Stimulated activated CD4-positive, alpha-beta T cell treated with anti-CD3 and anti-CD28 coated beads, Interleukin-1b, Interleukin-23, amount 100 ng/mL, for 48 hours (primary cell): ENCODE data around the gene RPS6KA2.

Experiments
- DNase-seq: peaks from one replicate; pipeline ENCODE4 v3.0.0-alpha.2; 2020

Gene RPS6KA2

DNA sequence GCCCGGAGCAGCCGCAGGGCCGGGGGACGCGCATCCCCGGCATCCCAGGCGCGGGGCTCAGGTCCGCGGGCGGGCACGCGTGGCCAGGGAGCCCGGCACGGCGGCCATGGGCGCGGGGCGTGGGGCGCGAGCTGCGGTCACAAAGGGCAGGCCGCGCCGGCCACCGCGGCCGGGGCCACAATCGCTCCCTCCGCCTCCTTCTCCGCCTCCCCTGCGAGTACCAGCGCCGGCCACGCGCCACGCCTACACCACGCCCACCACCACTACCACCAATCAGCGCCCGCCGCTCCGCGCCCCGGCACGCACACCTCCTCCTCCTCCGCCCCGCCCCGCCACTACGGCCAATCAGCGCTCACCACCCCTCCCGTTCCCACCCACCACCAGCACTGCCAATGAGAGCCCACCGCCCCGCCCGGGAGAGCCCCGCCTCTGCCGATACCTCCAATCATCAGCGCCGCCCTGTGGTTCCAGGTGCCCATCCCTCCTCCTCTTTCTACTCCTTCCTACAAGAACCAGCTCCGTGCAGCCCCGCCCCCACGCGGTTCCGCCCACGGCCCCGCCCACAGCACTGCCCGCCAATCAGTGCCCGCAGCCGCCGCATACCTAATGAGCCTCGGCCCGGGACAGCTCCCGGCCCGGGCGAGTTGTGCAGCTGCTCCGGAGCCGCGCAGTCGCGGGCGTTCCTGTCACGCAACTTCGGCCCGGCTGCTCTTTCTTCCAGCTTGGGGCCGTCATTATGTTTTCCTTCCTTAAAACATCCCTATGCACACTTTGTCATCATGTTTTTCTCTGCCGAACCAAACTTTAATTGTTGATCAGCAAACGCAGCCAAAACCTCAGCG, at the start of gene RPS6KA2:
Gene RPS6KA2, minus strand, starts transcription at position 219 of the 842 bp plus-strand sequence. CDS start 232 bp downstream, outside the sequence.
- DNase-seq: peak; percentile 100

DNA sequence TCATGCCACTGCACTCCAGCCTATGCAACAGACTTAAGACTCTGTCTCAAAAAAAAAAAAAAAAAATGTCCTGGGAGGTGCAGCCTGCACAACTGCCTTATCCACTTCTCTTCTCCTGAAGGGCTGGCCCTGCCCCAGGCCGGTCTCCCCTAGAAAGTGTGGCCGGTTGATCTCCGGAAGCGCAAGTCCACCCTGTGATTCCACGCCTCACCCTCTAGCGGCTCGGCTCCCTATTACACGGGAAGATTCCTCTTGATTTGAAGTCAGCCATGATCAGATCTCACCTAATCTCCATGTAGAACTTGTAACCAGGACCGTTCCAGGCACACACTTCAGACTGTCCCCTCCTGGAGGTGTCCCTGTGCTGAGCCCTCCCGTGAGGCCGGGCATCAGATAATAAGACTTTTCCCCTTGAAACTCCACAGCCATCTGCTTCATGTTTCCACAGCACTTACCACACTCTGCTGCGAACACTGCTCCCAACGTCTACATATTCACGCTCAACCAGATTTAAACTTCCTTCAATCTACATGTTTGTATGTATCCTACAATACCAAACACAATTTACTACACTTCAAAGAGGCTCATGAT, 49.3 kb upstream of the RPS6KA2 start:
- DNase-seq: no peak

DNA sequence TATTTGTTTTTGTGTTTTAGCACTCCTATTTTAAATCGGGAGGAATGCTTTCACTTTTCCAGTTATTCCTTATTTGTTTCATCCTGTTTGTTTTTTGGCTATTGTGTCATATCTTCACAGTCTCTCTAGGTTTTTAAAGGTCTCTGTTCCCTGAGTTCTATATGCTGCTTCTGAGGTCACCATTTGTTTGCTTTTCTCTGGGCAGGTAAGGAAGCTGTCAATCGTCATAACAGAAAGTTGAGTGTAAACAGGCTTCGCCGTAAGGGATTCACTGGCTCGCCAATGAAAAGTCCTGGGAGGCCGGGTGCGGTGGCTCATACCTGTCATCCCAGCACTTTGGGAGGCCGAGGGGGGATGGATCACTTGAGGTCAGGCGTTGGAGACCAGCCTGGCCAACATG, 48.7 kb upstream of the RPS6KA2 start:
- no peak for DNase-seq

DNA sequence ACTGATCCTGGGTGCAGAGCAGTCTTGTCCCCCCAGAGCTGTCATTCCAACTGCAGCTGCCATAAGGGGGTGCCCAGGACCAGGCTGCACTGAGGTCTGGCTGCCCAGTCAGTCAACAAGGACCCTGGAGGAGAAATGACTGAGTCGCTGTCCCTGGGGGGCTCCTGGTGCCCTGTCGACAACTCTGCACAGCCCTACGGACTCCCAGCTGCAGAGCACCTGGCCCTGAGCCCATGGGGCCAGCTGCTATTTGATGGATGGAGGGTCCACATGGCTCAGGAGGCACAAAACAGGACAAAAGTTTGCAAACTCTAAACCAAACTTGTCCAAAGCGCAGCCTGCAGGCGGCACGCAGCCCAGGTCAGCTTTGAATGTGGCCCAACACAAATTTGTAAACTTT, 46.3 kb upstream of the RPS6KA2 start:
- no peak for DNase-seq

DNA sequence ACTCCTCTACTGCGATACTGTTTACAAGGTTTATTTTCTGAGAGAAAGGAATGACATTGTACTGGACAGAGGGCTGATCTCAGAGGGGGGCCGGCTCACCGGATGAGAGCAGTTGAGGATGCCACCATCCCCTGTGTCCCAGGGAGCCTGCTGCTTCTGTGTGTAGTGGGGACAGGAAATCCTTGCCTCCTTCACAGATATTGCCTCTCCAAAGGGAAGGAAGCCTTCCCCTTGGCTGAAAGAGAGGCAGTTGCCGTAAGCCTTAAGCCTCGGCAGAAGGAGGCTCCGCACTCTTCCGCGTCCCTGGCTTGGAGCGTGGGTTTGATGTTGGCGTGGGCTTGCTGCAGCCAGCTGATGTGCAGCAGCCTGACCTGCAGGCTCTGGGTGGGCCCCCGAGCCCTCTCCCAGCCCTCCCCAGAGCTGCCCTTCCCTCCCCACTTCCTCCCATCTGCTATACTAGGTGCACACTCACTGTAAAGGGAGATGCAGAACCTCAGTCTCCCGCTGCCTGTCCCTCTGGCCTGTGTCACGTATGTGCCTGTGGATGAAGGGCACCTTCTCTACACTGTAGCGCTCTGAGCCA, 45.7 kb upstream of the RPS6KA2 start:
- no peak for DNase-seq

DNA sequence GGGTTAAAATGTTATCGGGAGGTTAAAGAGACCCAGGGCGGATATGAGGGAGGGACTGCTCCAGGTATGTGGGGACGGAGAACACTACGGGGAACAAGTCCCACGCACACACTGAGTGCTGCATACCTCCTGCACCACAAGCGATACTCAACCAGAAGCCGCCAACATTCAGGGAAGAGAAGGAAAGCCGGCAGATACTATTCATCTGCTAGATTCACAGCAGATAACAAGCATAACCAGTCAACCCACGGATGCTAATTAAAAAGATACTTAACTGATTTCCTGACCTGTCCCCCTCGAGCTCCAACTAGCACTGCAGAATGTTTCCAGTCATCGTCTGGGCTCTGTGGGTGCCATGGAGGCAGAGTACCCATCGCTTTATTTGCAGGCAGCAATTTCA, 45.1 kb upstream of the RPS6KA2 start:
- no peak for DNase-seq

DNA sequence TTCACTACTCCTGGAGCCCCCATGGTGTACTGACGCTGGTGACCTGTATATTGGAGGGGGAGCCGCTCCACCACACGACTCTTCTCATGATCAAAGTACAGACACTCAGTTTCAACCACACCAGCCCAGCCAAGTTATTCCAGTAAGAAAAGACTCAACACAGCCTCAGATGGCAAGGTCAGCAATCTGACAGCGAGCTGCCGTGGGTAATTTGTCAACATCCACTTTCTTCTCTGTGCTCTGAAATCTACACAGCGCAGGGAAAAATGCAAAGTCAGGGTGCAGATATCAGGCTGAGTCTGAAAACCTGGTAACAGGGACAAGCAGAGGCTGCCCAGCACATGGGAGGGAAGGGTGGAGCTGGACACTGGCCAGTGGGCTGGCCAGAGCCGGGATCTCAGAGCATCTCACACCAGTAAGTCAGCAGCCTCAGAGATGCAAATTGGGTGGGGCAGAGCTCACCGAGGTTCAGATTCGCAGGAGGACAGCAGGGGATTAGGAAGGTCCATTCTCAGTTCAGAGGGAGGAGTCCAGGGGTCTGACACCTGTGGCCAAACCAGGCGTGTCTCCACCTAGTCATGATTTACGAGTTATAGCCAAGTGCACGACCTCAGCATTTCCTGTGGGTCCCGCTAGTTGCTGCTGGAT, 44.5 kb upstream of the RPS6KA2 start:
- no peak for DNase-seq

DNA sequence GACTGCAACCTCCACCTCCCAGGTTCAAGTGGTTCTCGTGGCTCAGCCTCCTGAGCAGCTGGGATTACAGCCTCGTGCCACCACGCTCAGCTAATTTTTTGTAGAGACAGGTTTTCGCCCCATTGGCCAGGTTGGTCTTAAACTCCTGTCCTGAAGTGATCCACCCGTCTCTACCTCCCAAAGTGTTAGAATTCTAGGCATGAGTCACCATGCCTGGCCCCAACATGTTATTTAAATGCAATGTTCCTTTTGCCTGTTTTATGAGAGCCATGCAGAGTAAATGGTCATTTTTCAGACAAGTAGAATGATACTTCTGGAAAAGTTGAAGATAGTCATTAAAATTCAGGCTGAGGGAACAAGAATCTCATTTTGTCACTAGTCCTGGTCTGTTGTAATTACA, 43.8 kb upstream of the RPS6KA2 start:
- no peak for DNase-seq

DNA sequence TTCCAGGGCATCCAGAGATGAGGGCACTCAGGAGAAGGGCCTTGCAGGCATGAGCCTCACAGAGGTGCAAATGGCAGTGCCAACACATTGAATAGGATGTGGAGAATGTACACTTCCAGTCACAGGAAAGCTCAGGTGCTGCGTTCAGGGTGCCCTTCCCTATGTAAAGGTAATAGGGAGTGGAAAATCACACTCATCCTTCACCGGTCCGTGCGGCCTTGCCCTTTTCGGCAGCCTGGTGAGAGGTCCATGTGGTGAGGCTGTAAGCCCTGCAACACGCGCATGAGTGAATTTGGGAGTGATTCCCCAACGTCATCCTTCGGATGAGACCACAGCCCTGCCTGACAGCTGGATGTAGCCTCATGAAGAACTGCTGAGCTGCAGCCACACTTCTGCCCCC, 43.0 kb upstream of the RPS6KA2 start:
- no peak for DNase-seq

DNA sequence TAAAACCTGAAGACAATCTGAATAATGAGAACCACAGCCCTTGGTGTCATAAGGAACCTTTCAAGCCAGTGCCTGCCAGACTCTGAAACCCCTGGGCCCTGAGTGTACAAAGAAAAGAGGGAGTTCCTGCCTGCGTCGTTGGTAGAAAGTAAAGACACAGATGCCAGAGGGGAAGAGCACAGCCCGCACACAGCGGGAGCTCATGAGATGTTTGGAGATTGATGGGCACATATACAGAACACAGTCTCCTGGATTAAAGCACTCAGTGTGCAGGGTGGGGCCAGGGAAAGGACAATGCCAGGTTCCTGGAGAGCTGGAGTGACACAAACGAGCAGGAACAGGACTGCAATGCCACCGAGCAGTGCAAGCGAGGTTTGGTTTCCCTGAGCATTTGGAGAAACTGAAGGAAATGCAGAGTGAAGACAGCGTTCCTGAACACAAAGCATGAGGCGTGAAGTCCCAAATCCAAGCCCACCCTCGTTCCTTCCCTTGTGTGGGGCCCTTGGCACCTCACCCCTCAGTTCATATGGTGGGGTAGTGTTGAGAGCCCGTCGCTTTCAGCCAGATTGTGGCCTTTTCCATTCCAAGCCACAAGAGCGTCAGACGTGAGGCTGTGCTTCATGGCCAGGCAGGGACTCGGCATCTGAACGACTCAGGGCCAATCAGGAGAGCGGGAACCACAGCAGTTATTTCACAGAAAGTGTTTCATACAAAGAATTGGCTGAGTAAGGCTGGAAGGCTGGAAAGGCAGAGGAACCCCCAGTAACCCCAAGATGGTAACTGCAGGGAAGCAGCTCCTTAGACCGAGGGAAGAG, 41.0 kb upstream of the RPS6KA2 start:
- no peak for DNase-seq

DNA sequence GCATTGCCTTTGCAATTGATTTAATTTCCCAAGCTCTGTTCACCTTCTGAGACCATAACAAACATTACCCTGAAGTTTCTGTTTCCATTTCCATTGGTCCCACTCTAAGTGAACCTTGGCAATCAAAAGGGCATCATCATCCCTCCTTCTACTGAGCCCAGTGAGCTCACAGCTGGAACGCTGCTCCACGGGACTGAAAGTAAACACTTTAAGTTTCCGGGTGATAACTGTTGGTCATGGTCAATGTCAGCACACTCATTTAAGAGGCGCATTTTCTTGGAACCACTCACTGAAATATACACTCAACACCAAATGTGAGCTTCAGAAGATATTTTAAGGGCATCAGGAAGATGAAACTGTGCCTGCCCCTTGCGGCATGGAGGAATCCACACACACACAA, 37.1 kb upstream of the RPS6KA2 start:
- DNase-seq: no peak

DNA sequence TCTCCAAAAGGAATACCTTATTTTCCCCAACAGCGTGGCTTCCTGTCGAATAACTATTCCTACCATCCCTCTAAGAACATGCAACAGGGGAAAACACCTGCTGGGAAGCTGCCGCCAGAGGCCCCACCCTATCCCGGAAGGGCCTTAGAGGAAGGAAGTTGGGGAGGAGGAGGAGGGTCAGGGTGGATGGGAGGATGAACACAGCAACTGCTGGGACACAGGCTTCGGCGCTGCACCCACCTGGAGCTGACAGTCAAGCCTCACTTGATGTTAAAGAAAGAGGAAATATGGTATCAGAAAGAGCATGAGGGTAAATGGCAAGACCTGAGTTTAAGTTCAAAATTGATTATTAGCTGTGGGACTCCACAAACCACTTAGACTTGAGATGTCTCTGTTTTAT, 36.5 kb upstream of the RPS6KA2 start:
- no peak for DNase-seq

DNA sequence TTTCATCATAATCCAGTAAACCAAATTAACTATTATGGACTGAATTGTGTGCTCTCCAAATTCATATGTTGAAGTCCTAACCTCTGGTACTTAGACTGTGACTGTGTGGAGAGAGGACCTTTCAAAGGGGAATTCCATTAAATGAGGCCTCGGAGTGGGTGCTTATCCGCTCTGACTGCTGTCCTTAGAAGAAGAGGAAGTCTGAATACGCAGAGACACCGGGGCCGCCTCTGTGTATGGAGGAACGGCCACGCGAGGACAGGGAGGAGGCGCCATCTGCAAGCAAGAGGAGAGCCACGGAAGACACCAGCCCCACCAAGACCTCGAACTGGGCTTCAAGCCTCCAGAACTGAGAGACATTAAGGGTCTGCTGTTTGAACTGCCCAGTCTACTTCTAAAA, 35.6 kb upstream of the RPS6KA2 start:
- DNase-seq: no peak

DNA sequence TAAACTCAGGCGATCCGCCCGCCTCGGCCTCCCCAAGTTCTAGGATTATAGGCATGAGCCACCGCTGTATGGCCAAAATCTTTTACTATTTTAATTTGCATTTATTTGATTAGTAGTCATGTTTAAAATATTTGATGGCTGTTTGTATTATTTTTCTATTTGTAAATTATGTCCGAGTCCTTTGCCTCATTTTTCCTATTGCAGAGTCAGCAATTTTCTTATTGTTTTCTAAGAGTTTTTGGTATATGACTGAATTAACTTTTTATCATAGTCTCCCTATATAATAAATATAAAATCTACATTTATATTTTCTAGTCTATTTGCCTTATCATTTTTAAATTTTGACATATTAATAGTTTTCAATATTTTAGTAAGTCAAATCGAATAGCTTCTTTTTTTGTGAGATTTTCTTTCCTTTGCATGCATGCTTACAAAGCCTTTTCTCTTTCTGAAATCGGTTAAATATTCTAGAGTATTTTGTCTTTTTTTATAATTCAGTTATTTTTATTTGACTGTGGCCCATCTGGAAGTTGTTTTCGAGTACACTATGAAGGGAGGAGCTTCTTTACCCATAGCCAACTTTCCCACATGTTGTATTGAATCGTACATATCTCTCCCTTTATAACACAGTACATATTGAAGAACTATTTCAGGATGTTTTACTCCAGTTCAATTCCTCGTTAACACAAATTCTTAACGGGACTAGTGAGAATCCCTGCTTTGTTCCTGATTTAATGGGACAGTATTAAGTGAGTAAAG, 34.5 kb upstream of the RPS6KA2 start:
- DNase-seq: no peak

DNA sequence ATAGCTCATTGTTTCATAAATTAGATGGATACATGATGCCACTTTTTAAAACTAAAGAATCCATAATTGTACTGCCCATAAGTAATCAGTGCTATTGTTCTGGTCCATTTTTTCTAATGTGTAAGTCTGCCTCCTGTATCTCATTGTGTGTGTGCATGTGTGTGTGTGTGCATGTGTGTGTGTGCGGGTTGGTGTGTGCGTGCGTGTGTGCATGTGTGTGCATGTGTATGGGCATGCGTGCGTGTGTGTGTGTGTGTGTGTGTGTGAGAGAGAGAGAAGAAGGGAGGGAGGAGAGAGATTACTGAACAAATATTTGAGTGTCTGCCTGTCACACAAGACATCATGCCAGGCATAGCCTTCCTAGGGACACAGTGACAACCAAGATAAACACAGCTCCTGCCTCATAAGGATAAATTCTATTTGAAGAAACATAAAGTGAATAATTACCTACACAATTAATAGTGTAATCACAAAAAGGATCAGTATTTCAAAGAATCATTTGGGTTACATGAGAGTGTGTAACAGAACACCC, 33.2 kb upstream of the RPS6KA2 start:
- DNase-seq: no peak

DNA sequence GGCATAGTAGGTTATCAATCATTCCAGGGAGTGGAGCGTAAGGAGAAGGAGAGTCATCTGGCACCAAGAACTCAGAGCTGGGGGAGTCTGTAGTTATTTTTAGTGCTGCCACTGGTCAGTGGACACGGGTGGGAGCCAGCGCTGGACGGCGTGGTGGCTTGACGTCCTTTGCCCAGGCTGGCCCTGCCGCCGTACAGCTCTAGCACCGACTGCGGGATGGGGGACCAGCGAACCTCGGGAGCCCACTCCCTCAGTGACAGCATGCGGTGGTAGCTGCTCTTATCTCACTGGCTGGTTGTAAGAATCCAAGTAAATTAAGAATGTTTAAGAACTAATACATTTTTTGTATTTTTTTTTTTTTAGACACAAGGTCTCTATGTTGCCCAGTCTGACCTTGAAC, 32.5 kb upstream of the RPS6KA2 start:
- DNase-seq: no peak

DNA sequence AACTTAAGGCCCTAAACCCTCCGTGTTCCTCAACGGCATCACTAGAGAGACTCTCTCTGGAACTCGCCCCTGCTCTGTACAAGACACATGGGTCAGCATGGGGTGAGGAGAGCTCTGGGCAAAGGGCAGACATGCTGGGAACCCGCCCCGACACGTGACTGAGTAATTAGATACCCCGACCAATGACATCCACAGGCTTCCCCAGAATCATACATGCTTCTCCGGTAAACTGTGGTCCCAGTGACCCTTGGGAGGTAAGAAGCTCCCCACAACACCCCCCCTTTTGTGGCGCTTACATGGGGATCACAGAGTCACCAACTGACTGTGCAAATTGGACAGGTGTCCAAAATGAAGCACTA, 31.7 kb upstream of the RPS6KA2 start:
- no peak for DNase-seq

DNA sequence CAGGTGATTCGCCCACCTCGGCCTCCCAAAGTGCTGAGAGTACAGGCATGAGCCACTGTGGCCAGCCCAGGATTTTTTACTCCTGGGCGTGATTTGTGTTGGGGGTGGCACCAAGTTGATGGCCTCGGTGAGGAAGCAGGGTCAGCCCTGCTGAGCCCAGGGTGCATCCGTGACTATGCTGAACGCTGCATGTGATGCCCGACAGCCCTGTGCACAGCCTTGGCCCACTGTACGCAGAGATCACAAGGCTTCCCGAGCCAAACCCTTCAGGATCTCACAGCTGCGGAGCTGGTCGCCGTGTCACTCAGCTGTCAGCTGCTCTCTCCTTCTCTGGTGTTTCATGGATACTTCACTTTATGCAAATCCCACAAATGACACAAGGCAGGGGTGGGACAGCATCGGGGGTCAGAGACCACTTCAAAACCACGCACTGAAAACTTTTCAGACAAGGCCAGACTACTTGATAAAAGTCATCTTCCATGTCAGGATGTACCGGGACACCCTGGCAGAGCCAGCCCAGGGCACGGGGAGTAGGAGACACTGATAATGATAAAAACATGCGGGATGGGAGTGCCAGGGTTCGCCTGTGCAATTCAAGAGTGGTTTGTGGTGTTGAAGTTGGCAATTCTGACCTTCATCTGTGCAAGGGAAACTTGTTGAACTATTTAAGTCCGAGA, 31.2 kb upstream of the RPS6KA2 start:
- no peak for DNase-seq

DNA sequence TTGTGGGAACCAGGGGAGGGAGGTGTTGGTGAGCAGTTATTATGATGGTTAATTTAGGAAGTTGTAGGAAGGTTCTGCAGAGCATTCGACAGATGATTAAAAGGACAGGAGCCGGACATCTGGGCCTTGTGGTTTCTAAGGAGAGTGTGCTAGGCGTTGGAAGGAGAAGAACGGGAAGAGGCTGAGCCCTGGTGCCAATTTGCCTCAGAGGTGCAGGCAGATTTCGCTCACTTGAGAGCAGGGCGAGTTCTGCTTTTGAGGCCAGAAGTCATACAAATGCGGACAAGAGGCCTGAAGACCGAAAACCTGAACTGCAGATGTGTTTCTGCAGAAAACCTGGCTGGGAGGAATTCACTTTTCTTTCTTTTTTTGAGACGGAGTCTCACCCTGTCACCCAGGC, 30.5 kb upstream of the RPS6KA2 start:
- DNase-seq: no peak

DNA sequence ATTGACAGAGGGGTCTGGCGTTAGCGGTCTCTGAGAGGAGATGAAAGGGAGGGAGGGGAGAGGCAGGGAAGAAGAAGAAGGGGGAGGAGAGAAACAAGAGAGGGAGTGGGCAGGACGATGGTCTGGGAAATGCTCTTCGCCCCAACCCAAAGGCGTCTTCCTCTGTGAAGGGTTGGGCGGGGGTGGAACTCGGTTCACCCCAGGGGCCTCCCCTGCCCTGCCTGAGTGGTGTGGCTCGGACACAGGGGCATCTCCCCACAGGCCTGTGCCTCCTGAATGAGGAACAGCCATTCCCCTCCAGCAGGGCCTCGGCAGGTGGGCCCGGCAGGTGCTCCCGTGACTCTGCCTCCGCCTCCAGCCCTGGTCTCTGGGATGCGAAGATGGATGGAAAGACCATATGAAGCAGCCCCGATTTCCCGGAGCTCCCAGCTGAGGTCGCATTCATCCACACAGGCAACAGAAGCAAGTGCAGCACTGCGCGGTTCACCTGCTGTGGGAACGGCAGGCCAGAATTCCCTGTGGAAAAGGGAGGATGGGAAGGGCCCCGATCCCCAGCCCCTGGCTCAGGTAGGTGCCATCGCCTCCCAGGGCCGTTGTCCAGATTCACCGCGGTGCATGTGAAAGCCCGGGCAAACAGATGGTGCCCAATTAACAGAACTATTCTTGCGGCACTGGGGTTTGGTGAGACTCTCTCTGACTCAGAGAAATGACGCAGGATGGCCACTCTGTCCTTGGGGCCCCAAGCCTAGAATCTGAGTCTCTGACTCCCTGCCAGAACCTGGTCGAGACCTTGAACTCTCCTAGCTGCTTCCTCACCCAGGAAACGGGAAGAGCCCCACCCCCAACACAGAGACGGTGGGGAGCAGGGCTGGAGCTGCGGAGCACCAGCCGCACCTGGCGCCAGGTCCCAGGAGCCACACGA, 29.4 kb upstream of the RPS6KA2 start:
- no peak for DNase-seq
